Gastrocnemius medialis (tissue), 4 donors: ENCODE data around the gene KRT33A.

ENCODE experiments used
- POLR2A ChIP-seq, 2 donors: fragments of 450-650 bp; IDR thresholded peaks; one replicate each; pipeline ENCODE4 v1.6.1; 2017; ENCODE audit warnings: antibody characterized with exemption in 2 of 2, mild to moderate bottlenecking in 2 of 2, moderate library complexity in 2 of 2
- TF ChIP-seq, protein P1 (sequence below), 5 experiments: fragments of 450-650 bp in 3 of 5; fragments of 200-600 bp in 2 of 5; sonication (generic) in 2 of 5; IDR thresholded peaks in 4 of 5; conservative IDR thresholded peaks in 1 of 5; 1 replicate in 4 of 5; 2 replicates in 1 of 5; pipeline ENCODE4 v1.5.1; 2016 to 2019; ENCODE audit warnings: antibody characterized with exemption in 5 of 5, mild to moderate bottlenecking in 3 of 5, moderate library complexity in 3 of 5

DNA sequence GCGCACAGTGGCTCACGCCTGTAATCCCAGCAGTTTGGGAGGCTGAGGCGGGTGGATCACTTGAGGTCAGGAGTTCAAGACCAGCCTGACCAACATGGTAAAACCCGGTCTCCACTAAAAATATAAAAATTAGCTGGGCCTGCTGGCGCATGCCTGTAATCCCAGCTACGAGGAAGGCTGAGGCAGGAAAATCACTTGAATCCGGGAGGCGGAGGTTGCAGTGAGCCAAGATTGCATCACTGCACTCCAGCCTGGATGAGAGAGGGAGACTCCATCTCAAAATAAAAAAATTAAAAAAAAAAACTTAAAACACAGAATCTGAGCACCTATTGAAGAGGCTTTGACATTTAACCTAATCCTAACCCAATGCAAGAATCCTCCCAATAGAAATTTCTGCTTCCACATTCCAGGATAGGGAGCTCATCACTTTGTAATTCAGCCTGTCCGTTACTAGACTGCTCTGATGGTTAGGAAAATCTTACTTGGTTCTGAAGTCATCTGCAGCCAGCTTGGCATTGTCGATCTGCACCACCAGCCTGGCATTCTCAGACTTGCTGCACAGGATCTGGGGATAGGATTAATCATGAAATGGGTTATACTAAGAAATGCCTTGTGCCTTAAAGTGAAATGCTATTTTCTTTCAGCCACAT lies 16.9 kb upstream of the KRT33A start:
- TF ChIP-seq, protein P1, sequence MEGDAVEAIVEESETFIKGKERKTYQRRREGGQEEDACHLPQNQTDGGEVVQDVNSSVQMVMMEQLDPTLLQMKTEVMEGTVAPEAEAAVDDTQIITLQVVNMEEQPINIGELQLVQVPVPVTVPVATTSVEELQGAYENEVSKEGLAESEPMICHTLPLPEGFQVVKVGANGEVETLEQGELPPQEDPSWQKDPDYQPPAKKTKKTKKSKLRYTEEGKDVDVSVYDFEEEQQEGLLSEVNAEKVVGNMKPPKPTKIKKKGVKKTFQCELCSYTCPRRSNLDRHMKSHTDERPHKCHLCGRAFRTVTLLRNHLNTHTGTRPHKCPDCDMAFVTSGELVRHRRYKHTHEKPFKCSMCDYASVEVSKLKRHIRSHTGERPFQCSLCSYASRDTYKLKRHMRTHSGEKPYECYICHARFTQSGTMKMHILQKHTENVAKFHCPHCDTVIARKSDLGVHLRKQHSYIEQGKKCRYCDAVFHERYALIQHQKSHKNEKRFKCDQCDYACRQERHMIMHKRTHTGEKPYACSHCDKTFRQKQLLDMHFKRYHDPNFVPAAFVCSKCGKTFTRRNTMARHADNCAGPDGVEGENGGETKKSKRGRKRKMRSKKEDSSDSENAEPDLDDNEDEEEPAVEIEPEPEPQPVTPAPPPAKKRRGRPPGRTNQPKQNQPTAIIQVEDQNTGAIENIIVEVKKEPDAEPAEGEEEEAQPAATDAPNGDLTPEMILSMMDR (IDR thresholded peaks at IDR 0.05 in 4 of 5, conservative IDR thresholded peaks at IDR 0.05 in 1 of 5): no peak
- TF ChIP-seq POLR2A (IDR thresholded peaks at IDR 0.05): no peak
